Erythroblast (primary cell): ENCODE measurements around the gene MAGEF1.

Experiments used
- DNase-seq, 2 experiments: peaks; one replicate each; lab custom pipeline; 2025; lab: John Stamatoyannopoulos, UW
- GATA1 ChIP-seq: IDR thresholded peaks from 2 replicates; pipeline ENCODE4 v1.6.1; 2011; ENCODE audit warnings: low read depth, mild to moderate bottlenecking, control low read depth, low read length, moderate library complexity
- POLR2A ChIP-seq: IDR thresholded peaks from 2 replicates; pipeline ENCODE4 v1.6.1; 2011; ENCODE audit warnings: mild to moderate bottlenecking, low read length

Gene MAGEF1

DNA sequence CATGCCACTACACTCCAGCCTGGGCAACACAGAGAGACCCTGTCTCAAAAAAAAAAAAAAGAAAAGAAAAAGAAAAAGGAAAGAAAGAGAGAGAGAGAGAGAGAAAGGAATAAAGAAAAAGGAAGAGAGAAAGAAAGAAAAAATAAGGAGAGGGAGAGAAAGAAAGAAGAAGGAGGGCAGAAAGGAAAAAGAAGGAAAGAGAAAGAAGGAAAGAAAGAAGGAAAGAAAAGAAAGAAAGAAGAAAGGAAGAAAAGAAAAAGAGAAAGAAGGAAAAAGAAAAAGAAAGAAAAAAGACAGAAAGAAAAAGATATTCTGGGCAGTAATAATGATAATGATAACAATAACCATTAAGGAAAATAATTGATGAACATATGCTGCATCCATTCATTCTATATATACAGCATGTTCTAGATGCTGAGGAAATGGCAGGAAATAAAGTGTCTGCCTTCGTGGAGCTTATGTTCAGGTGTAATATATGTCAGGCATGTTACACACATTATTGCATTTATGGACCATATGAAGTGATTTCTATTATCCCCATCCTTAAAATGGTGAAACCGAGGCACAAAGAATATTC, 37.4 kb upstream of the MAGEF1 start:
- no peak for DNase-seq
- no peak for TF ChIP-seq GATA1

DNA sequence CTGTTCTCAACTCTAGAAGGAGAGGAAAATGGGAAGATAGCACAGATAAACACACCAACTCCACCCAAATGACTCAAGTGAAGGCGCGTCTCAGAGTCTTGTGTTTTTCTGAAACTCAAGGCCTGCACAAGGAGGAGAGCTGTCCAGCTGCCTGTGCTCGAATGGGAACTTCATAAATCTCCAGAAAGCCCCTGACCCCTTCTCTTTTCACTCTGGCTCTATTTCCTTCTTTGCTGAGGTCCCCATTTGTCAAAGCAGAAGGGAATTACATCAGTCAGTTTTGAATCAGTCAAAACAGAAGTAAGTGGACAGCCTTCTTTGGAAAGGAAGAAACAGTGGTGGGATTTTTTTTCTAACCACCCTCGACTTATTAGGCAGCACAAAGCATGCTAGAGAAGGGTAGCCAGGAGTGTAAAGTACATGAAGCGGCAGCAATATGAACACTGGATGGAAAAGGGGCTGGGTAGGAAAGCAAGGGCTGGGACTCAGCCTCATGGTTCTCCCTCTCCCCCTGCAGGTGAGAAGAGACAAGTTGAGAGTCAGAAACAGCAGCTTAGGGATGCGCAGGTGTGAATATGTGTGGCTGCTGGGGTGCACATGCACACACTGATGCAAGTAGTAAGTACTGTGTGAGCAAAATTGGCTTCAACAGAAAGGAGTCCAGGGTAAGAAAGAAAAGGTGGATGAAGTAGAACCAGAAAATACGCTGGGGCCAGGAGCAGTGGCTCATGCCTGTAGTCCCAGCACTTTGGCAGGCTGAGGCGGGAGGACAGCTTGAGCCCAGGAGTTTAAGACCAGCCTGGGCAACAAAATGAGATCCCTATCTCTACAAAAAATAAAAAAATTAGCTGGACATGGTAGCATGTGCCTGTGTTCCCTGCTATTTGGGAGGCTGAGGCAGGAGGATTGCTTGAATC, 36.6 kb upstream of the MAGEF1 start:
- DNase-seq, result peak; percentile 37 to 56

DNA sequence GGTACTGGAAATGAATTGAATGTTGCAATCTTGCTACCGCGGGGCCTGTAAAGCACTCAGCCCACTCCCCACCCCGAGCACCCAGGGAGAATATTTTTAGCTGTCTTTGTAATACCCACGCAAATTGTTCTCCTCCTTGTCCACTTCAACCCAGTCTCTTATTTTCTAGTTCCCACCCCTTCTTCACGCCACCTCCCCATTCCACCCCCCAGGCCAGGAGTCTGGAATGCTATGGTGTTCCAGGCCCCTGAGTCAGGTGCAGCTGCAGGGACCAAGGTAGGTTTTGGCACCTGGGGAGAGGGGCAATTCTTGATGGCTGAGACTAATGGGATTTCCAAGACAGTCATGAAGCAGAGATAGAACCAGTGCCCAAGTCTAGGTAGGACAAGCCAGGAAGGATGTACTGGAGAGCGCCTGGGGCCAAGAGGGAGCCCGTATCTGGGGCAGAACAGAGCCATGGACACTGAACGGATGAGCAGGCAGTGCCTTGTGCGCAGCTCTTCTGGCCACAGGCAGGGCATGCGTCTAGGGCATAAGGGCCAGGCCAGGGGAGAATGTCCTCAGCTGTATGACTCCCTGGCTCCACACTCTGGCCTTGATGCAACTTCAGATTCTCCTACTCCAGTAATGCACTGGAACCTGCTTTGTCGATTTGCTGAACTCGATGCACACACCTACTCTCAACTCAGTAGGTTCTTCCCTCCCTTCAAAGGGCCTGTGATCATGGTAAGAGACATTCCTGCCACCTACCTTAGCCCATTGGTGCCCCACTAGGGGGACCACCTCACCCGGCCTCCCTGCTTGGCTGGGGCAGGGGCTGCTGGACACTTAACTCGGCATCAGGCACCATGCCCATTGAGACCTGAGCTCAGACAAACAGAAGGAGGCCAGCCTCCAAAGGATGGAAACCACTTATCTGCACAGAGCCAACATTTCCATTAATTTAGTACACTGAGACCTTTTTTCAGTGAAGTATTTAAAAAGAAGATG, 34.6 kb upstream of the MAGEF1 start:
- TF ChIP-seq POLR2A, result no peak
- TF ChIP-seq GATA1, result no peak

More for the DNA sequence above, 36.6 kb upstream of the MAGEF1 start:
- TF ChIP-seq POLR2A, result no peak
- no peak for TF ChIP-seq GATA1

DNA sequence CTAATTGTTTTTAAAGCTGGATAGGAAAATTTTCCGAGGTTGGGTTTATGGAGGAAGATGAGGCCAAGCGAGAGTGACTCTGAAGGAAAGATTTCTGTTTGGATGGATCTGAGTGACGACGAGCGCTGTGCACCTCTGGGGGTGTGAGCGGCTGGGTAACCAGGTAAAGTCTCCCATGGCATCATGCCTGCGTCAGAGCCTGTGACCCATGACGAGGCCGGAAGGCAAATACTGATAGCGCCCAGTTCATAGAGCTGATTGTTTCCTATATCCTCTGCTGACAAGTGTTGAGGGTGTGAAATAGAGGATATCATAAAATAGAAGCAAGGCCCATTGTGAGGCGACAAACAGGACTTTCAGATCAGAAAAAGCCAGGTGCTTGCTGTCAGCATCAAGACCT, 33.7 kb upstream of the MAGEF1 start:
- no peak for DNase-seq
- TF ChIP-seq GATA1 (no peak), POLR2A (no peak)

More for the DNA sequence above, 34.6 kb upstream of the MAGEF1 start:
- no peak for DNase-seq

DNA sequence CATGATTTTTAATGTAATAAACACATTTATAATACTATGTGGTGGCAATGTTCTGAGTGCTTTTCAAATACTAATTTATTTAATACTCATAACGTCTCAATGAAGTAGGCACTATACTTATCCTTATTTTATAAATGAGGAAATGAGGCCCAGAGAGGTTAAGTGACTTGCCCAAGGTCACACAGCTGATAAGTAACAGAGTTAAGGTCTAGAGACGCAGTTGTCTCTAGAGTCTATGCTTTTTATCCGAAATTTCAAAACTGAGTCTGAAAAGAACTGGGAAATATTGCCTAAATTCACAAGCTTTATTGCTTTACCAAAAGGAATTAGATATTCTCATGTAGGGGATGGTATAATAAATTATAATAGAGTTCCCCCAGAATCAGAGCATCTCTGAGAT, 31.4 kb upstream of the MAGEF1 start:
- no peak for DNase-seq
- TF ChIP-seq GATA1 (no peak), POLR2A (no peak)

DNA sequence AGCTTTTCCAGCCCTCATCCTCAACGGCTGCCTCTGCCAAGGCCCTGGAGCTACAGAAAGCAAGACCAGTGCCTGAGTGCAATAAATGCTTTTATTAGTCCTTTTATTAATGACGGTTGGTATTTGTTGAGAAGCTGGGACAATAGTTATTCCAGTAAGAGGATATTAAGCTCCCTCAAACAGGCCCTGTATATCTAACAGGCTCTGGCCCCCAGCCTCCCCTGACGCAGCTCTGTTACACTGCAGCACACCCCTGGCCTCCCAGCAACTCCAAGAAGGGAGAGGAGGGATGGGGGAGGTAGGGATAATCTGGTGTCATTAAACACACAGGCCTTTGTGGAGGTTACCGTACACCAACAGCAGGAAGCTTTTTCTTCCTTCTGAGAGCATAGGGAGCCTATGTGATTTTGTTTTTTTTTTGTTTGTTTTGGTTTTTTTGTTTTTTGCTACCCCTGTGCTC, 30.8 kb upstream of the MAGEF1 start:
- peak; percentile 46 to 51 for DNase-seq
- no peak for TF ChIP-seq POLR2A
- TF ChIP-seq GATA1, result no peak

DNA sequence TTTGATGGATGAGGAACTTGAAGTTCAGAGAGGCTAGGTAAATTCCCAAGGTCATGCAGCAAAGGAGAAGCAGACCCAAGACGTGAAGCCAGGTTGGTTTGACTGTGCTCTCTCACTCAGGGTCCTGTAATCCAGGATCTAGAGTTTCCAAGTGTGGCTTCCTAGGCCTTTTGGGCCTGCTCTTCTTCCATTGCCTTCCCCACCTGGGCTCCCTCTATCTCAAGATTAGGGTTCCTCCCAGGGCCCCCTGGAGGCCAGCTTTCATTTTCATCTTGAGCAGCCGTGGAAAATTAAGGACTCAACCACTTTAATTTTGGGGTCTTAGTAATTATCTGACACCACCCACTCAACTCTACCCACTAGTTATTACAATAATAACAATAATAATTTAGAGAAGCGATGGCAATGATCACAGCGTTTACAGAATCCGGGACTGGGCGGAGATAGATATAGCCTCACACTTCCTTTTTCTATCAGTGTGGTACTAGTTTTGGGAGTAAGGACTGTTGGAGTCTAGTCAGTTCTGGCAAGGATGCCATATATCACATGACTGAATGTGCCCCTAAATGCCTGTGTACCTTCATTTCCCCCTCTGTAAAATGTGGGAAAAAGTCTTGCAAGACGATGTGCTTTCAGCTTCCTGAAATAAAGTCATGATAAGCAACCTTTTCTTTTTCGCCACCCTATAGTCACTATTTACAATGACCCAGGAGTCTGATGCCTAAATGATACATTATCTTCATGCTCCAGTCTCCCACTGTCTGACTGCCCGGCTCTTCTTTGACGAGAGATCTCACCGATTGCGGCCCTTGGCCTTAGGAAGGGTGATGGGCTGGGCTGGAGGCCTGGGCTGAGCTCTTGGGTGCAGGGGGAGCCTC, 30.2 kb upstream of the MAGEF1 start:
- peak; percentile 60 to 87 for DNase-seq
- TF ChIP-seq GATA1 (no peak), POLR2A (no peak)

DNA sequence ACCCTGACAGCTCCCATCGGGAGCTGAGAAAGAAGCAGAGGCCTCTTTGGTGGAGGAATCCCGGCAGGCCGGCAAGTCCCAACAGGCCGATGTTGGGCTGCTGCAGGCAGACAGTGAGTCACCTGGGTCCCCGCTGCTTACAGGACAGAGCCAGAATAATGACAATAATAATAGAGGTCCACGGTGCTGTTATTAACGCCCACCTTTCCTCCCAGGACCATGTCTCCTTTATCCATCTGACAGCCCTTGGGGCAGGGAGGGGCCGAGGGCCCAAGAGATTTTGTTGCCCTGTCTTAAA, 29.3 kb upstream of the MAGEF1 start:
- no peak for TF ChIP-seq POLR2A
- no peak for TF ChIP-seq GATA1
- no peak for DNase-seq

DNA sequence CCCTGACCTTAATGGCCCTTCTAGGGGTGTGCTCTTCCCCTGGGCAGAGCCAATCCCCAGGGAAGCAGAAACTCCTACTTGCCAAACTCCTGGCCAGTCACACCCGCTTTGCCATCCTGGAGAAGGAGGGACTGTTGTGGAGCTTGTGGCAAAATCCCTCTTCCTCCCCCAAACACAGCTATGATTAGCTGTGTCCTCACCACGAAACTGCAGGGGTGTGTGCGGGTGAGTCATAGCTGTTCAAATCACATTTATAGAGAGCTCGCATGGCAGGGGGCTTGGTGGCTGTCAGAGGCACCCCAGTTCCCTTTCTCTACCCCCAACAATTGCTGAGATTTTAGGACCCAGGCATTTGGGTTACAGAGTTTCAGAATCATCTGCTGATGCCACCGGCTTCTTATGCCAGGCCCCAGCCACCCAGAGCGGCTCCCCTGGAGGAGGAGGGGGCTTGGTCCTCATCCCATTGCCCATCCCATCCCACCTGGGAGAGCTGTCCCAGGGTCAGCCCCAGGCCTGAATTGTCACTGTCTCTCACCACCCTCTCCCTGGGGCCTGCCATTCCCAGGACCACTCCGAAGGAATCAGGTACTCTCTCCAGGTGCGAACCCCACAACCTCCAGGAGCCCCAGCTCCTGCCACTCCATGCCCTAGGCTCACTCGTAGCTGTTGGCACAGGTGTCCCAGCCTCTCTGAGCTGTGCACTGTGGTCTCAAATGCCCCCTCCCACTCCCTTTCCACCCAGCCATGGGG, 28.8 kb upstream of the MAGEF1 start:
- TF ChIP-seq POLR2A (no peak), GATA1 (no peak)
- peak in 1 of 2 experiments; percentile 13 for DNase-seq

DNA sequence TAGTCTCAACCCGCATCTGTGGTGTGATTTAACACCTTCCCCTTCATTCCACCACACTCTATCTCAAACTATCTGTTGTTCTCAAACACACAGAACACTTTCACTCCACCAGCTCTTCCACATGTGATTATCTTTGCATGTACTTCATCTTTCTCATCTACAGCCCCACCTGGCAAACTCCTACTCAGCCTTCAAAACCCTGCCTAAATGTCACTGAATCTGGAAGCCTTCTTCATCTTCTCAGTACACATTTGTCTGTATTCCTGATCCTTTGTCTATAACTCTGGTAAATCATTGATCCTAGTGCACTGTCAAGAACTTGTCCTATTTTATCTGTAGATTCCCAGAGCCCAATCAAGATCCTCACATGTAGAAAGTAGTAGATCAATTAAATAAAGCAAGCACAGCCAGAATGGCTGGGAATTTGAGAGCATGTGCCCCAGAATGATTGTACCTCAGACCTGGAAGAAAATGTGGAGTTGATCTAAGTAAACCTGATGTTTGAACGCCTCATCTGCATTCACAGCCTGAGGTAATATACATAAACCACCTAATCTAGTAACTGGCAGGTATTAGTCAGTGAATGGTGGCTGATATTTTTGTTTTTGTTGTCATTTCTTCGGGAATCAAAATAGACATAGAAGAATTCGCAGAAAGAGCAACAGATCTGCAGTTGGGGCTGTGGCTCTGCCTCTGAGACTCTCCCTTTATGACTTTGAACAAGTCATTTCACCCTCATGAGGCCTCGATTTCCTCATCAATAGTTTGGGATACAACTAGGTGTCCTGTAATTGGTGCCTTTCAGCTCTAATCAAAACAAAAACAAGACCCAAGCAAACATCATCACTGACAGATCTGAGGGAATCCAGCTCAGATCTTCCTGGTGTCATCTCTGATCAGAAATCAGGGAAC, 28.0 kb upstream of the MAGEF1 start:
- DNase-seq, result no peak
- TF ChIP-seq POLR2A (no peak), GATA1 (no peak)

DNA sequence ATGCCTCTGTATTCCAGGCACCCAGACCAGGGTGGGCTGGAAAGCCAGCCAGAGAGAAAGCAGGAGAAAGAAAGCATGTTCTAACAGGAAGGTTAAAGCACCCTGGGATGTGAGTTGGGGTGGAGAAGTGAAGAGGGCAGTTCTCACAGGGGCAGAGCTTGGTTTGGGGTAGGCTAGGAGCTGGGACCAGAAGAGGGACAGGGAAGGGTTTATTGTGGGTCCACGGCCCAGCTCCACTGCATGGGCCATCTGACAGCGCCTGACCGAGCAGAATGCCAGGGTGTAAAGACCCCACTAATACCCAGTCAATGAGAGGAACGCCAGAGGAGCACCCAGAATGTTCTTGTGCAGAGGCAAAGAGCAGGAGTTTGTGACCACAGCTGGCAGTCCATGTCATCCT, 27.1 kb upstream of the MAGEF1 start:
- DNase-seq, result no peak
- TF ChIP-seq POLR2A (no peak), GATA1 (no peak)
